ENCODE measurements around the gene IRF2BP2. TPM values are rescaled to one million over a fixed set of nuclear protein-coding genes. Genes with fewer than 3 reads are reported as not detected.

The IRF2BP2 gene
- total RNA-seq, 2 donors from 2014 or later = 111 to 124 TPM

GRCh38 chr1:234582681-234583301 lies 27.2 kb downstream of the IRF2BP2 start:
- WGBS = 66% methylated on average over 9 of the region's 9 CpGs
- Histone ChIP-seq H3K27ac (peak overlapping the region; percentile 9 to 55), H3K4me1 (replicated peaks) (no peaks in the 10 kb centered on the region), H3K4me3 (no peak overlapping the region), H3K27me3 (replicated peaks; ENCODE audit: insufficient read depth) (no peaks in the 10 kb centered on the region), H3K9me3 (no peaks in the 10 kb centered on the region), H3K36me3 (no peaks in the 10 kb centered on the region)
- intact Hi-C loops (cut with DNase I) = loop anchor here (5.0 kb wide), 2 partner anchors 45 to 85 kb away; no protein-coding TSS in a partner anchor
- no peak for DNase-seq (ENCODE audit: low spot score)
- no peak for TF ChIP-seq CTCF (IDR thresholded peaks at IDR 0.05)
- no peak for TF ChIP-seq POLR2A (IDR thresholded peaks at IDR 0.05)
- TF ChIP-seq POLR2AphosphoS5 (IDR thresholded peaks at IDR 0.05) = no peak

- no peak for TF ChIP-seq CTCF (IDR thresholded peaks at IDR 0.05)
- TF ChIP-seq POLR2AphosphoS5 (IDR thresholded peaks at IDR 0.05) = no peak
- TF ChIP-seq POLR2A (IDR thresholded peaks at IDR 0.05) = no peak
- Histone ChIP-seq H3K27me3 (replicated peaks; ENCODE audit: insufficient read depth) (no peaks in the 10 kb centered on the region), H3K4me3 (no peak overlapping the region), H3K9me3 (no peaks in the 10 kb centered on the region), H3K27ac (peak overlapping the region in 1 of 2 donors; percentile 55), H3K36me3 (no peaks in the 10 kb centered on the region), H3K4me1 (replicated peaks) (no peaks in the 10 kb centered on the region)
- intact Hi-C loops (cut with DNase I) = loop anchor here (5.0 kb wide), 2 partner anchors 45 to 85 kb away; no protein-coding TSS in a partner anchor
- no peak for DNase-seq (ENCODE audit: low spot score)
- WGBS = 82% methylated on average over 8 of the region's 8 CpGs
Measured at GRCh38 chr1:234582186-234582585, 27.8 kb downstream of the IRF2BP2 start.

GRCh38 chr1:234581063-234581714 lies 28.8 kb downstream of the IRF2BP2 start:
- no peaks in the 10 kb centered on the region for H3K27me3 ChIP-seq (replicated peaks; ENCODE audit: insufficient read depth)
- H3K27ac ChIP-seq = no peak overlapping the region
- H3K4me1 ChIP-seq (replicated peaks) = no peaks in the 10 kb centered on the region
- no peak overlapping the region for H3K4me3 ChIP-seq
- no peak for TF ChIP-seq POLR2A (IDR thresholded peaks at IDR 0.05)
- TF ChIP-seq CTCF (IDR thresholded peaks at IDR 0.05) = no peak
- TF ChIP-seq POLR2AphosphoS5 (IDR thresholded peaks at IDR 0.05) = no peak
- H3K9me3 ChIP-seq = no peaks in the 10 kb centered on the region
- intact Hi-C loops (cut with DNase I) = loop anchor here (5.0 kb wide), 2 partner anchors 44 to 84 kb away; no protein-coding TSS in a partner anchor
- no peak for DNase-seq (ENCODE audit: low spot score)
- WGBS = 86% methylated on average over 7 of the region's 7 CpGs
- no peaks in the 10 kb centered on the region for H3K36me3 ChIP-seq

GRCh38 chr1:234579967-234580366 lies 30.0 kb downstream of the IRF2BP2 start:
- no peak for DNase-seq (ENCODE audit: low spot score)
- TF ChIP-seq CTCF (IDR thresholded peaks at IDR 0.05) = peak in 2 of 4 experiments; percentile 16 to 38
- no peak for TF ChIP-seq POLR2AphosphoS5 (IDR thresholded peaks at IDR 0.05)
- Histone ChIP-seq H3K9me3 (no peaks in the 10 kb centered on the region), H3K27ac (no peak overlapping the region), H3K27me3 (replicated peaks; ENCODE audit: insufficient read depth) (no peaks in the 10 kb centered on the region), H3K4me3 (no peak overlapping the region), H3K36me3 (no peaks in the 10 kb centered on the region), H3K4me1 (replicated peaks) (no peaks in the 10 kb centered on the region)
- intact Hi-C loops (cut with DNase I) = loop anchor here (5.0 kb wide), 2 partner anchors 43 to 83 kb away; no protein-coding TSS in a partner anchor

- Histone ChIP-seq H3K36me3 (no peaks in the 10 kb centered on the region), H3K27ac (no peak overlapping the region), H3K4me1 (replicated peaks) (no peaks in the 10 kb centered on the region), H3K9me3 (no peaks in the 10 kb centered on the region), H3K27me3 (replicated peaks; ENCODE audit: insufficient read depth) (no peaks in the 10 kb centered on the region), H3K4me3 (no peak overlapping the region)
- no peak for DNase-seq (ENCODE audit: low spot score)
- intact Hi-C loops (cut with DNase I) = no loop called here
- WGBS = 88% methylated on average over 7 of the region's 8 CpGs
- TF ChIP-seq CTCF (IDR thresholded peaks at IDR 0.05) = no peak
- no peak for TF ChIP-seq POLR2AphosphoS5 (IDR thresholded peaks at IDR 0.05)
- no peak for TF ChIP-seq POLR2A (IDR thresholded peaks at IDR 0.05)
Measured at GRCh38 chr1:234578735-234579134, 31.2 kb downstream of the IRF2BP2 start.
